Measurements from ENCODE around the gene TBC1D5. TPM values are rescaled to one million over a fixed set of nuclear protein-coding genes. Genes with fewer than 3 reads are reported as not detected.

TBC1D5 gene
- total RNA-seq, 4 donors from 2014 or later: 51.9 to 66.8 (median 60.1) TPM

DNA sequence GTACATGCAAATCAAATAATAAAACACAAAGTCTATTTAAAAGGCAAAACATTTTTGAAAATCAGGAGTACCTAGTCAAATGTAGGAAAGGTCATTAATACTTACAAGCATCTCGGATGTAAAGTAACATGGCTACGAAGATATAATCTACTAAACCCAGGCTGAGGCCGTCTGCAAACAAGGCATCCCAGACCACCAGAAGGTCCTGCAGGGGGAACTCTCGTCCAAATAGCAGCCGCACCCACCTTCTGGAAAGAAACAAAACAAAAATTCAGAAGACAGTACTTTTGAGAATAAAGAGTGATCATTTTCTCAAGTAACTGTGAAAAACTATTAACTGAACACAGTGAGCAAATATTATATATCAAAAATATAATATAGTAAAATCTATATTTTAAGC lies 434.5 kb downstream of the TBC1D5 start:
- TF ChIP-seq, protein P1, sequence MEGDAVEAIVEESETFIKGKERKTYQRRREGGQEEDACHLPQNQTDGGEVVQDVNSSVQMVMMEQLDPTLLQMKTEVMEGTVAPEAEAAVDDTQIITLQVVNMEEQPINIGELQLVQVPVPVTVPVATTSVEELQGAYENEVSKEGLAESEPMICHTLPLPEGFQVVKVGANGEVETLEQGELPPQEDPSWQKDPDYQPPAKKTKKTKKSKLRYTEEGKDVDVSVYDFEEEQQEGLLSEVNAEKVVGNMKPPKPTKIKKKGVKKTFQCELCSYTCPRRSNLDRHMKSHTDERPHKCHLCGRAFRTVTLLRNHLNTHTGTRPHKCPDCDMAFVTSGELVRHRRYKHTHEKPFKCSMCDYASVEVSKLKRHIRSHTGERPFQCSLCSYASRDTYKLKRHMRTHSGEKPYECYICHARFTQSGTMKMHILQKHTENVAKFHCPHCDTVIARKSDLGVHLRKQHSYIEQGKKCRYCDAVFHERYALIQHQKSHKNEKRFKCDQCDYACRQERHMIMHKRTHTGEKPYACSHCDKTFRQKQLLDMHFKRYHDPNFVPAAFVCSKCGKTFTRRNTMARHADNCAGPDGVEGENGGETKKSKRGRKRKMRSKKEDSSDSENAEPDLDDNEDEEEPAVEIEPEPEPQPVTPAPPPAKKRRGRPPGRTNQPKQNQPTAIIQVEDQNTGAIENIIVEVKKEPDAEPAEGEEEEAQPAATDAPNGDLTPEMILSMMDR (IDR thresholded peaks at IDR 0.05): no peak
- TF ChIP-seq POLR2A (IDR thresholded peaks at IDR 0.05): no peak
- no peak for DNase-seq (ENCODE audit: low spot score in 2 of 2)
- intact Hi-C loops (cut with DNase I; ENCODE audit: low total_unique reads): no loop called here
- H3K4me3 ChIP-seq (ENCODE audit: low read depth, poor library complexity, severe bottlenecking): no peak overlapping the region
- 95% methylated on average over 5 of the region's 5 CpGs for WGBS, 2 donors

DNA sequence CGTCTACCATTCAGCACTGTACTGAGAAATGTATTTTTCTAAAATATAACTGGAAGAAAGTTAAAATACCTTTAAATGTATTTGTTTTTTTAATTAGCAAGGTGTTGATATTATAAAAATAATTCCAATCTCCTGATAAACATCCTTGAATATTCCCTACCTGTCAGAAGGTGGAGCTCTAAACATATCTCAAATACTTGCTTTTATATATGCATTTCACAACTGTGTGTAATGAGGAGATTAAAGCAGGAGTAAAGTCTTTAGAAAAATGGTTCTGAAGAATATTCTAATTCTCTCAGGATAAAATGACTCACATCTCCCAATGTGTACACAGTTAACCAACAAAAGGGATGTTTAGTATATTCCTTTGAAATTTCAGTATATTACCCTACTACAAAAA lies 434.9 kb downstream of the TBC1D5 start:
- TF ChIP-seq, protein P1 (IDR thresholded peaks at IDR 0.05): no peak
- H3K4me3 ChIP-seq (ENCODE audit: low read depth, poor library complexity, severe bottlenecking): no peak overlapping the region
- 96 to 97% methylated on average over 1 of the region's 1 CpG for WGBS, 2 donors
- DNase-seq (ENCODE audit: low spot score in 2 of 2): no peak
- intact Hi-C loops (cut with DNase I; ENCODE audit: low total_unique reads): no loop called here

DNA sequence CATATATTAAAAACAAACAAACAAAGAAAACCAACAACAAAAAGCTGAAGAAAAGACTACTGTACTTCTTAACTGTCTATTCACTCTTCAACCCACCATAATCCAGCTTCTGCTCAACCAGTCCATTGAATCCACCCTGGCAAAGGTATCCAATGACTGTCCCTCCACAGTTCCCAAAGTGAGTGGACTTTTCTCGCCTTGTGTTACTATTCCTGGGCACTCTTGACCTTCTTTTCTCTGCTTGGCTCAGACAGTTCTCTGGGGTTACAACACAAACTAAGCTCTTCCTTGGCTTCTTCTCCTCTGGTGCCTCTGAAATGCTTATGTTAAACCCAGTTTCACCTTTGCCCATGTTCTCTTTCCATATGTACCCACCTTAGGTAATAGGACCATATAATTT lies 437.5 kb downstream of the TBC1D5 start:
- intact Hi-C loops (cut with DNase I; ENCODE audit: low total_unique reads): no loop called here
- DNase-seq (ENCODE audit: low spot score in 2 of 2): no peak
- no peak overlapping the region for H3K4me3 ChIP-seq (ENCODE audit: low read depth, poor library complexity, severe bottlenecking)
- 0% methylated on average over 1 of the region's 1 CpG for WGBS, 2 donors
- no peak for TF ChIP-seq POLR2A (IDR thresholded peaks at IDR 0.05)
- TF ChIP-seq, protein P1 (IDR thresholded peaks at IDR 0.05): no peak

DNA sequence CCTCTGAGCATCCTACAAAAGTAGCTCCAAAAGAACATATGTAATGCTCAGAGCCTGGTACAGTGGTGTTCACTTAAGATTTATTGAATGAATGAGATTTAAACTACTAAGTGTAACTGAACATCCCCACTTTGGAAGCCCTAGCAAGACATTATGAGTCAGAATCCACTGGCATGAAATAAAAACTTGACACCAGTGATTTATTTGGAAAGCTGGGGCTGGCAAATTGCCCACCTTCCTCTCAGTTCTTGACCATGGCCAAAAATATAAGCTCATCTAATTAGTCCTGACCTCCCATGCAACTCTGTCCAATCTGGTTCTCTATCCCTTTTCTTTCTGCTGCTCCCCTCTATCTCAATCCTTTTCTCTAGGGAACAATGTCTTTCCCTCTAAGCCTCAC lies 439.7 kb downstream of the TBC1D5 start:
- DNase-seq (ENCODE audit: low spot score in 2 of 2): no peak
- intact Hi-C loops (cut with DNase I; ENCODE audit: low total_unique reads): no loop called here

DNA sequence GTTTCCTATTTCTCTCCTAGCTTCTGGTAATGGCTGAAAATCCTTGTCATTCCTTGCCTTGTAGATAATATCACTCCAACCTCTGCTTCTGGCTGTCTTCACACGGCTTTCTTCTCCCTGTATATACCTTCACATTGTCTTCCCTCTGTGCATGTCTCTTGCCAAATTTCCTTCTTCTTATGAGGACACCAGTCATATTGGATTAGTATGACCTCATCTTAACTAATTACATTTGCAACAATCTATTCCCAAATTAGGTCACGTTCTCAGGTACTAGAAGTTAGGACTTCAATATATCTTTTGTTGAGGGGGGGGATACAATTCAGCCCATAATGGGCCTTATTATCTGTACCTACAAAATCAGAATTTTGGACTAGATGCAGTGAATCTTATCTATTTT lies 440.3 kb downstream of the TBC1D5 start:
- 73% methylated on average over 2 of the region's 2 CpGs for WGBS, 2 donors
- DNase-seq (ENCODE audit: low spot score in 2 of 2): no peak
- no peak overlapping the region for H3K4me3 ChIP-seq (ENCODE audit: low read depth, poor library complexity, severe bottlenecking)
- intact Hi-C loops (cut with DNase I; ENCODE audit: low total_unique reads): no loop called here
- TF ChIP-seq, protein P1 (IDR thresholded peaks at IDR 0.05): no peak
- TF ChIP-seq POLR2A (IDR thresholded peaks at IDR 0.05): no peak

More for the DNA sequence above, 439.7 kb downstream of the TBC1D5 start:
- no peak overlapping the region for H3K4me3 ChIP-seq (ENCODE audit: low read depth, poor library complexity, severe bottlenecking)
- TF ChIP-seq, protein P1 (IDR thresholded peaks at IDR 0.05): no peak
- no peak for TF ChIP-seq POLR2A (IDR thresholded peaks at IDR 0.05)

DNA sequence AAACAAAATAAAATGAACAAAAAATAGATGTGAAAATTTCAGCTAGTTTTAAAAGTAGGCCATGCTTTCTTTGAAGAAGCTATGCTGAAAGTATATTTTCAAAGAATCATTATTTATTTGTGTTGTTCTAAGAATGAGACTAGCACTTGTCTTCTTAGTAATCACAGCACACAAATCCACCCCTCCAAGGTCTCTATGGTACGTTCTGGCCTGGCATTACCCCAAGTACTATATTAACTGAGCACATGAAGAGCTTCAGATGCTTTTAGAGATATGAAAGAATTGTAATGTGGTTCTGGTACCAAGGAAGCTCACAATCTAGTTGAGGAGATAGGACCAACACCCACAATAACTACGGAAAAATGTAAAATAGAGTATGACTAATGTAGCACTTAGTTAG lies 441.2 kb downstream of the TBC1D5 start:
- DNase-seq (ENCODE audit: low spot score in 2 of 2): no peak
- intact Hi-C loops (cut with DNase I; ENCODE audit: low total_unique reads): no loop called here
- 41 to 46% methylated on average over 2 of the region's 2 CpGs for WGBS, 2 donors

More for the DNA sequence above, 441.2 kb downstream of the TBC1D5 start:
- H3K4me3 ChIP-seq (ENCODE audit: low read depth, poor library complexity, severe bottlenecking): no peak overlapping the region
- TF ChIP-seq POLR2A (IDR thresholded peaks at IDR 0.05): no peak
- TF ChIP-seq, protein P1 (IDR thresholded peaks at IDR 0.05): no peak
